Activated naive CD4-positive, alpha-beta T cell treated with anti-CD3 and anti-CD28 coated beads, Interleukin-2, amount 50 U/mL, for 72 hours (primary cell): Measurements from ENCODE around the gene PBRM1. TPM values are rescaled to one million over a fixed set of nuclear protein-coding genes. Genes with fewer than 3 reads are reported as not detected.
A peak's percentile ranks its signal among the peaks of the same experiment; 100 is the strongest.

Experiments used
- ATAC-seq, 2 donors: fragments of 150-1000 bp; cut with Tn5 transposase; 2 replicates each; pipeline ENCODE4 v1.10.0; 2021; ENCODE audit warnings: mild to moderate bottlenecking in 2 of 2, moderate library complexity in 2 of 2
- DNase-seq, 2 donors: peaks; one replicate each; pipeline ENCODE4 v3.0.0; 2021 to 2022; ENCODE audit warnings: low spot score in 2 of 2
- H3K27ac Mint-ChIP-seq, 2 donors: one replicate each; pipeline ENCODE4 v1.8.0; 2022; ENCODE audit warnings: mild to moderate bottlenecking in 2 of 2, mixed read lengths in 2 of 2
- H3K36me3 Mint-ChIP-seq, 2 donors: one replicate each; pipeline ENCODE4 v1.8.0; 2022; ENCODE audit warnings: mixed read lengths in 2 of 2
- H3K9me3 Mint-ChIP-seq, 2 donors: one replicate each; pipeline ENCODE4 v1.8.0; 2022; ENCODE audit warnings: mixed read lengths in 2 of 2
- total RNA-seq, 2 donors: library from RNA; stranded (reverse); gene quantifications; one replicate each; pipeline ENCODE4 v1.2.3, GENCODE V29; 2022

The PBRM1 gene
- total RNA-seq, 2 donors from 2014 or later: 69.5 to 70.1 TPM

- no peaks in the 10 kb centered on the region for H3K9me3 Mint-ChIP-seq
- ATAC-seq (no peak), DNase-seq (no peak)
- H3K36me3 Mint-ChIP-seq: peaks cover 5 to 11% of the 10 kb centered on the region in 2 donors
- H3K27ac Mint-ChIP-seq: no peak overlapping the region
These were observed 115.6 kb downstream of the PBRM1 start for GRCh38 chr3:52570076-52570475.

GRCh38 chr3:52568069-52568468 lies 117.6 kb downstream of the PBRM1 start:
- H3K9me3 Mint-ChIP-seq: no peaks in the 10 kb centered on the region
- DNase-seq: no peak
- peak overlapping the region in 1 of 2 donors; percentile 7 for H3K27ac Mint-ChIP-seq
- peaks cover 0 to 6% of the 10 kb centered on the region in 2 donors for H3K36me3 Mint-ChIP-seq
- ATAC-seq: no peak

- H3K27ac Mint-ChIP-seq: no peak overlapping the region
- ATAC-seq (no peak), DNase-seq (no peak)
- peaks cover 4 to 21% of the 10 kb centered on the region in 2 donors for H3K36me3 Mint-ChIP-seq
- H3K9me3 Mint-ChIP-seq: no peaks in the 10 kb centered on the region
These were observed 121.7 kb downstream of the PBRM1 start for GRCh38 chr3:52563984-52564383.

GRCh38 chr3:52561028-52561747 lies 124.5 kb downstream of the PBRM1 start:
- H3K9me3 Mint-ChIP-seq: no peaks in the 10 kb centered on the region
- DNase-seq (no peak), ATAC-seq (no peak)
- no peak overlapping the region for H3K27ac Mint-ChIP-seq
- peaks cover 9 to 24% of the 10 kb centered on the region in 2 donors for H3K36me3 Mint-ChIP-seq

GRCh38 chr3:52558436-52558835 lies 127.3 kb downstream of the PBRM1 start:
- no peaks in the 10 kb centered on the region for H3K9me3 Mint-ChIP-seq
- ATAC-seq (no peak), DNase-seq (no peak)
- peak overlapping the region in 1 of 2 donors; percentile 66 for H3K27ac Mint-ChIP-seq
- H3K36me3 Mint-ChIP-seq: peaks cover 9 to 24% of the 10 kb centered on the region in 2 donors

- Mint-ChIP-seq H3K27ac (no peak overlapping the region), H3K36me3 (peaks cover 4 to 24% of the 10 kb centered on the region in 2 donors)
These were observed 128.4 kb downstream of the PBRM1 start for GRCh38 chr3:52557011-52557960.

GRCh38 chr3:52555056-52555455 lies 130.7 kb downstream of the PBRM1 start:
- ATAC-seq (no peak), DNase-seq (no peak)
- H3K36me3 Mint-ChIP-seq: peaks cover 4 to 19% of the 10 kb centered on the region in 2 donors
- H3K27ac Mint-ChIP-seq: no peak overlapping the region
- no peaks in the 10 kb centered on the region for H3K9me3 Mint-ChIP-seq

More at GRCh38 chr3:52557011-52557960, 128.4 kb downstream of the PBRM1 start:
- H3K9me3 Mint-ChIP-seq: no peaks in the 10 kb centered on the region
- DNase-seq (no peak), ATAC-seq (no peak)

GRCh38 chr3:52554026-52554755 lies 131.5 kb downstream of the PBRM1 start:
- peak overlapping the region in 1 of 2 donors; percentile 10 for H3K27ac Mint-ChIP-seq
- no peak for ATAC-seq
- DNase-seq: no peak
- peaks cover 4 to 14% of the 10 kb centered on the region in 2 donors for H3K36me3 Mint-ChIP-seq
- no peaks in the 10 kb centered on the region for H3K9me3 Mint-ChIP-seq

GRCh38 chr3:52552089-52552488 lies 133.6 kb downstream of the PBRM1 start:
- H3K9me3 Mint-ChIP-seq: no peaks in the 10 kb centered on the region
- ATAC-seq (no peak), DNase-seq (no peak)
- peaks cover 0 to 6% of the 10 kb centered on the region in 2 donors for H3K36me3 Mint-ChIP-seq
- H3K27ac Mint-ChIP-seq: peak overlapping the region; percentile 59 to 70

- H3K27ac Mint-ChIP-seq: peak overlapping the region in 1 of 2 donors; percentile 55
- H3K36me3 Mint-ChIP-seq: peaks cover 0 to 6% of the 10 kb centered on the region in 2 donors
- ATAC-seq (no peak), DNase-seq (no peak)
- H3K9me3 Mint-ChIP-seq: no peaks in the 10 kb centered on the region
These were observed 134.6 kb downstream of the PBRM1 start for GRCh38 chr3:52551118-52551517.

GRCh38 chr3:52547143-52547542 lies 138.6 kb downstream of the PBRM1 start:
- Mint-ChIP-seq H3K36me3 (peaks cover 0 to 6% of the 10 kb centered on the region in 2 donors), H3K9me3 (no peaks in the 10 kb centered on the region), H3K27ac (peak overlapping the region in 1 of 2 donors; percentile 24)
- ATAC-seq: no peak
- no peak for DNase-seq

- DNase-seq: no peak
These were observed 139.4 kb downstream of the PBRM1 start for GRCh38 chr3:52546111-52546901.

GRCh38 chr3:52544937-52545336 lies 140.8 kb downstream of the PBRM1 start:
- no peak for DNase-seq
- Mint-ChIP-seq H3K9me3 (no peaks in the 10 kb centered on the region), H3K36me3 (peaks cover 4 to 14% of the 10 kb centered on the region in 2 donors), H3K27ac (no peak overlapping the region)
- no peak for ATAC-seq

More at GRCh38 chr3:52546111-52546901, 139.4 kb downstream of the PBRM1 start:
- Mint-ChIP-seq H3K9me3 (no peaks in the 10 kb centered on the region), H3K27ac (no peak overlapping the region), H3K36me3 (peaks cover 3 to 6% of the 10 kb centered on the region in 2 donors)
- ATAC-seq: no peak

- ATAC-seq: no peak
- Mint-ChIP-seq H3K36me3 (peaks cover 31 to 36% of the 10 kb centered on the region in 2 donors), H3K27ac (no peak overlapping the region), H3K9me3 (peaks cover 0 to 5% of the 10 kb centered on the region in 2 donors)
- no peak for DNase-seq
These were observed 144.7 kb downstream of the PBRM1 start for GRCh38 chr3:52541050-52541449.

GRCh38 chr3:52539010-52539653 lies 146.6 kb downstream of the PBRM1 start:
- H3K36me3 Mint-ChIP-seq: peaks cover 31 to 36% of the 10 kb centered on the region in 2 donors

More at GRCh38 chr3:52539010-52539653, 146.6 kb downstream of the PBRM1 start:
- Mint-ChIP-seq H3K9me3 (peaks cover 0 to 5% of the 10 kb centered on the region in 2 donors), H3K27ac (peak overlapping the region; percentile 78 to 92)
- DNase-seq (no peak), ATAC-seq (no peak)
